Activated T-cell treated with anti-CD3 and anti-CD28 coated beads for 24 hours (primary cell): ENCODE data around the gene JARID2.

Experiments used
- DNase-seq: peaks from one replicate; pipeline ENCODE4 v3.0.0-alpha.2; 2020; ENCODE audit warnings: low read depth

Gene JARID2

GRCh38 chr6:15508441-15508871, 262.6 kb downstream of the JARID2 start:
- DNase-seq: no peak

DNA sequence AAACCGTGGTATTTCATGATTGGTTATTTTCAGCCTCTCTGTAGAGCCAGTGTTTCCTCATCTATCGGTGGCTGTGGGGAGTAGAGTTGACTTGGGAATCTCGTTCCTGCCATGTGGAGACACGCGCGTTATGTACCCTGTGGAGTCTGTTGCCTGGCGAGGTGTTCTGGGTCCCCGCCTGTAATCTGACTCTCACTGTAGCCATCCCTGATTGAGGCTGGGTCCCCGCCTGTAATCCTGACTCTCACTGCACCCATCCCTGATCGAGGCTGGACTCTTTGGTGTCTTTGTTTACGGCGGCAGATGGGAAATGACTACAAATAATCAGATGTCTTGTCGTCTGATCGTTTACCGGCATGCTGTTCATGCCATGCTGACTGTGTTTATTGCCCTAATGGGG, 263.1 kb downstream of the JARID2 start:
- DNase-seq: no peak

DNA sequence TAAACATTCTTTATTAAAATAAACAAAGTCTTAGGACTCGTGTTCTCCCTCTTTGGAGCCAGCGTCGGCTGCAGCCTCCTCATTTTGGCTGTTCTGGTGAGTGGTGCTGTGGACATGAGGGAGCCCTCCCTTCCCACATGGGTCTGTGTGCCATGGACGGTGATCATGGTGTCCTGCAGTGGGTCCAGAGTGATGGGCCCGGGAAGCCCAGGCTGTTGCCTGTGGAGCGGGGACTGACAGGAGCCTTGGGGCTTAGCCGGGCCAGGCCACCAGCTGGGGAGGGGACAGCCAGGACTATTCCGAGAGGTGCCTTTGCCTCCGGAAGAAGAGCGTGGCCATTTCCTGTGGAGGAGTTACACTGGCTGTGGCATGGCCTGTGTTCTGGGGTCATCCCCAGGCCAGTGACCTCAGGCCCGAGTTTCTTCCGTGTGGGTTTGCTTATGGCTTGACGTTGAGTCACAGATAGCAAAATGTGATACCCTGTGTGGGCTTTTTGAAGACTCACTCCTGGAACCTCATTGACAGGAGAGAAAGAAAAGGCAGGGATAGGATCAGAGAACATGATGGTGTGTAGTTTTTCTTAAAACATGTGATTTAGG, 263.6 kb downstream of the JARID2 start:
- DNase-seq: no peak

GRCh38 chr6:15510121-15510520, 264.3 kb downstream of the JARID2 start:
- DNase-seq: no peak

GRCh38 chr6:15510536-15511247, 264.8 kb downstream of the JARID2 start:
- DNase-seq: no peak

- no peak for DNase-seq
These were observed 265.6 kb downstream of the JARID2 start for GRCh38 chr6:15511248-15512125.

DNA sequence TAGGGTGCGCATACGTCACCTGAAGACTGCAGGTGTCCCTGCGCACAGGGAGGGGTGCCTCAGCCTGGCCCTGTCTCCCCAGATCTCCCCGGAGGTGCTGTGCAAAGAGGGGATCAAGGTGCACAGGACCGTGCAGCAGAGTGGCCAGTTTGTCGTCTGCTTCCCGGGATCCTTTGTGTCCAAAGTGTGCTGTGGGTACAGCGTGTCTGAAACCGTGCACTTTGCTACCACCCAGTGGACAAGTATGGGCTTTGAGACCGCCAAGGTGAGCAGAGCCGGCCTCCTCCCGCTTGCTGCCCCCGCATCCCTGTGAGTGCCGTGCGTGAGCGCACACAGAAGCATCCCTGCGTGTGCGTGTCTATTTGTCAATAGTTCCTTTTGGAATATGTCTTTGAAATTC, 266.3 kb downstream of the JARID2 start:
- no peak for DNase-seq

GRCh38 chr6:15512721-15513120, 266.9 kb downstream of the JARID2 start:
- no peak for DNase-seq

DNA sequence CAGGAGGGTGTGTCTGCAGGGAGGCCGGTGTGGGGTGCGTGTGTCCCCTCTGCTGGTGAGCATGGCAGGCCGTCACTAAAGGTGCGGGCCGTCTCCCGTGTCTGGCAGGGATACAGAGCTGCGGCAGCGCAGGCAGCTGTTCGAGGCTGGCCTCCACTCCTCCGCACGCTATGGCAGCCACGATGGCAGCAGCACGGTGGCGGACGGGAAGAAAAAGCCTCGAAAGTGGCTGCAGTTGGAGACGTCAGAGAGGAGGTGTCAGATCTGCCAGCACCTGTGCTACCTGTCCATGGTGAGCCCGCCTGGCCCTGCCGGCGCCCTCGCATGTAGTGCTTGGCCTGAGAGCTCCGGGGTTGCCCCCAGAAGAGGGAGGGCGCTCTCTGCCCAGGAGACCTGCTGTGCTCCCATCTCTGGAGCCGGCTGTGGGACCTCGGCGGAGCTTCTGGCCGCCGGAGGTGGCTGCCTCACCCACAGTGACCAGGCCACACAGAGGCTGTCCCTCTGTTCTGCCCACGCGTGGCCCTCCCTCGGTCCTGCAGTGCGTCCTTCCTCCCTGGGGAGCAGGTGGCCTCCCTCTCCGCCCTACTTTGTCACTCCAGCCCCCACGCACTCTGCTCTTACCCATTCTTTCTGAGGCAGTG, 267.4 kb downstream of the JARID2 start:
- DNase-seq: no peak

DNA sequence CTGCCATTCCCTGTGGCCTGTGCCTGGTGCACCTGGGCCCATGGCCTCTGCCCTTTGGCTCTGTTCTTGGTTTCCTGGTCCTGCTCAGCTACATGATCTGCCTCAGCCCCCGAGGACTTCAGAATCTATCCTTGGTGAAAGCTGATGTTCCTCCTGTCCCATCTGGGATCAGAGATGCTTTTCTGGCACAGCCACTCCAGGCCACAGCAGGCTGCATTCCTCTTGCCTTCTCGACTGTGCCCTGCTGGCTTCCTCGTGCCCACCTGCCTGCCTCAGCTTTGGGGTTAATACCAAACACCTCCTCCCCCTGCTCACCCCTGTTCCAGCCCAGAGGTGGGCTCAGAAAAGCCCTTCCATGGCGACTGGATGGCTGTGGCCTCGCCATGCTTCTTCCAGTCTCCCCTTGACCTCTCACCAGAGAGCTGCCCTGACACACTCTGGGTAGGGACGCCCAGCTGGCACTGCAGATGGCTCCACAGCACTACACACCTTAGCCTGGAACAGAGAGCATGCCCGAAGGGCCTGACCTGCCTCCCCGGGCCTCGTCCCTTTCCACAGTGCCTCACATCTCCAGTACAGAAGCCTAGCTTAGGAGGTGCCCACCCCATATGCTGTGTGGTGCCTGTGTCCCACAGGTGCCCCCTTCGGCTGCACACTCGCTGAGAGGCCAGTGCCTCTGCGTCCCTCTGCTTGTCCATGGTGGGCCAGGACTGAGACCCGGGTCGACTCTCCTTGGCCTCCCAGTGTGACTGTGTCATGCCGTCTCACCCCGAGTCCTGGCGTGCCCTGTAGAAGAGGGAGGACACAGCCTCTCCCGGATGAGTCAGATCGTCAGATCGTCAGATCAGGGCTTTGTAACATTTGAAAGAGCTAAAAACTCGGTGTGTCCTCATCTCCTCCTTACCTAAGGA, 268.2 kb downstream of the JARID2 start:
- DNase-seq: no peak

DNA sequence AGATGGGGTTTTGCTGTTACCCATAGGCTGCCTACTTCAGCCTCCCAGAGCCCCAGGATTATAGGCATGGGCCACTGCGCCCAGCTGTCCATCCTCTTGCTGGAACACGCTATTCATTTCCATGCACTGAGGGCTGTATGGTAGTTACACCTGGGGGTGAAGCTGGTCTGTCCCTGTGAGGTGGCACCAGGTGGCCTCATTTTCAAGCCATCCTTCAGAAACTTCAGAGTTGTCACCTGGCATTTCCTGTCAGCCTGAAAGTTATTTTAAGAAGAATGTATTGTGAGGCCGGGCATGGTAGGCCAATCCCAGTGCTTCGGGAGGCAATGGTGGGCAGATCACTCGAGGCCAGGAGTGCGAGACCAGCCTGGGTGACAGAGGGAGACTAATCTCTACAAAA, 269.4 kb downstream of the JARID2 start:
- no peak for DNase-seq

GRCh38 chr6:15515660-15516375, 269.9 kb downstream of the JARID2 start:
- no peak for DNase-seq

DNA sequence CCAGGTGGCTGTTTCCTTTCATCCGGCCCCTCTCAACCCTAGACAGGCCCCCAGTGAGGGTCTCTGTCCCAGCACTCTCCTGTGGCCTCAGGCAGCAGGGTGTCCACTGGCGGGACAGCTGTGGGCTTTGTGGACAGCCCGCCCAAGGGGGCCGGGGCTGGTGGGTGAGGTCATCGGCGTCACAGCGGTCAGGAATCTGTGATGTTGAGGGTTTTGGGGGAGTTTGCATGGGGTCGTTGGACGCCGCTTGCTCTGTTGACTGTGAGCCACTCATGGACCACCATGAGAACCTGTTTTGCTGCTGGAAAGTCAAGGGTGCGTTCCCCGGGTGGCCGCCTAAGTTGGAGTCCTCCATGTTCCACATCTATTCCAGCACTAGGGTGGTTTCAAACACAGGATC, 270.5 kb downstream of the JARID2 start:
- no peak for DNase-seq

DNA sequence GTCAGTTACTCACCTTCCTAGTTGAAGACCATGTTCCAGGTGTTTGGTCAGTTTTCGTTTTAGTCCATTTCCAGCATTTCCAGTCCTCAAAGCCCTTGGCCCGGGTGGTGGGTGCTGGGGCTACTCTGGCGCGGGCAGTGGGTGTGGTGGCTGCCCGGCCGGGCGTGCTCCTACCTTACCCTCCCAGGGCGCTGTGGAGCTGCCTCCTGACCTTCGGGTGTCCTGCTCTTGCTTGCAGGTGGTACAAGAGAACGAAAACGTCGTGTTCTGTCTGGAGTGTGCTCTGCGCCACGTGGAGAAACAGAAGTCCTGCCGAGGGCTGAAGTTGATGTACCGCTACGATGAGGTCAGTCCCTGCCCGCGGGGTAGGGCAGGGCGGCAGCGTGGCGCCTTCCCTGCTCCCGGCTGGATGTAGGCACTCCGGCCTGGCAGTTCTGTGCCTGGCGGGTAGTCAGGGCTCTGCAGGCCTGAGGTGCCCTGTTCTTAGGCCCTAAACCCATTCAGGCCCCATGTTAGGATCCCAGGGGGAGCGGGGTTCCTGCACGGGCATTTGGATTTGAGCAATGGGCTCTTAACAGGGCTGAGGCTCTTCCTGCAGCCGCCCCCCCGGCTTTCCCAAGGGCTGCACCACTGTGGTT, 271.2 kb downstream of the JARID2 start:
- no peak for DNase-seq

DNA sequence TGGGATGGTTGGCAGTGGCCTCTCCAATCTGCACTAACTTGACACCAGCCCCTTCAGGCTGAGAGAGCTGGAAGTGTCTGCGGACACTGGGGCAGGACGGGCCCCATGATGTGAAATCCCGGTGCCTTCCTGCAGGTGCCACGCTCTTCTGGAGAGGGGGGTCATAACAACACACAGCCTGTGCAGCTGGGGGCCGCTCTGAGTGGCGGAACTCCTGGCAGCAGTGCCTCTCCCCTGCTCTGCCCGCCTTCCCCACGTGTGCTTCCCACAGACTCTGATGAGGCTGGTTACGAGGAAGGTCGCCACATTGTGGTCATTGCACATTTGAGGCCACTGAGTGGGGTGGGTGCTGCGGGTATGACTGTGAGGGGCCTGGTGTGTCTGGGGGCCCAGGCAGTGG, 271.7 kb downstream of the JARID2 start:
- no peak for DNase-seq

GRCh38 chr6:15518057-15518456, 272.2 kb downstream of the JARID2 start:
- DNase-seq: no peak

DNA sequence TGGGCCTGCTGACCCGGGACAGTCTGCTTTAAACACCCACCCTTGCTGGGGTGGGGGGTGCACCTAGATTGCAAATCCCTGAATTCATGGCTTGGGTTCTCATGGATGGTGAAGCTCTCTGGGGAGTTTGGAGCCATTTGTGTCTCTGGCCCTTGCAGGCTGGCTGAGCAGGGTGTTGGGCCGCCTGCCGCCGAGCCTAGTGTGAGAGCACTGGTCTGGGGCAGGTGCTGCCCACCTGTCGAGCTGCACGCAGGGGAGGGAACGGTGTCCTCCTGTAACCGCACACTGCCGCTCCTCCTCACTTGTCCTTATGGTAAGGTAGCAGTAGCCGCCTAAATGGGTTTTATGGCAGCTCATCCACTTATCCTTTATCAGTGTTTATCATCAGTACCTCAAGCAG, 273.0 kb downstream of the JARID2 start:
- DNase-seq: no peak

DNA sequence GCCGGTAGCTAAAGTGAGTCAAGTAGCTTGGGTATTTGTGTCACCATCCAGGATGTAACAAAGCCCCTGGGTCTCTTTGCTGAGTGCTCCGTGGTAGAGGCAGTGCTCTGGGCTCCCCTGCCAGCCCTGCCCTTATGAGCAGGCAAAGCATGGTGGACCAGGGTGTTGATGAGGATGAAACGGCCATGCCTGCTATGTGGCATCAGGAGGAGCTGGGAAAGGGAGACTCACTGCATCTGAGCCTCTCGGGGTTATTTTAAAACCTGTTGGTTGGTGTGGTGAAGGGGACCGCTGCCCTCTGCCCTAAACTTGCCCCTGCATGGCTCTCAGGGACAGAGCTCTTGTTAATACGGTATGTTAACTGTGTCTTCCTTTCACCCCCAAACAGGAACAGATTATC, 273.8 kb downstream of the JARID2 start:
- no peak for DNase-seq

- DNase-seq: no peak
These were observed 274.8 kb downstream of the JARID2 start for GRCh38 chr6:15520626-15521203.

DNA sequence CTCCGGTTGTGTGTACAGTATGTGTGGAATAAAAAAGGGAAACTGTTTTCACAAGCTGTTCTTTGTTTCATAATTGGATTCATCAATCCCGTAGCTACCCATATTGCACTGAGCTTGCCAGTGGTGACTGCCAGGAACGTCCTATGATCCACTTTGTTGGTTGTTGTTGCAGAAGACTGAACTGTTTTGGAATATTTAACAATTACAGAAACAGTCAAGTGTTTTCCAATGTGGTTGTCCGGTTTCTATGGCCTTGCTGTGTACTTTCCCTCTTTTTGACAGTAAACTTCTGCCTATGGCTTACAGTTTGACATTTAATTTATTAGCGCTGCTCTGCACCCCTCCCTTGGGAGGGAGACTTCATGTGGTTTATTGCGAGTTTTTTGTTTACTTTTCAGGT, 275.7 kb downstream of the JARID2 start:
- no peak for DNase-seq
